Loucy (cell line): Measurements from ENCODE around the gene HIRA.

Experiments used
- CTCF ChIP-seq: fragments of 200-600 bp; sonication (generic); conservative IDR thresholded peaks from 2 replicates; pipeline ENCODE4 v1.5.1; 2014; ENCODE audit warnings: mild to moderate bottlenecking, antibody characterized with exemption, low read length
- EZH2phosphoT487 ChIP-seq: fragments of 200-600 bp; IDR thresholded peaks from 2 replicates; pipeline ENCODE4 v1.6.1; 2018; ENCODE audit warnings: antibody characterized with exemption, mild to moderate bottlenecking, moderate library complexity, borderline replicate concordance

DNA sequence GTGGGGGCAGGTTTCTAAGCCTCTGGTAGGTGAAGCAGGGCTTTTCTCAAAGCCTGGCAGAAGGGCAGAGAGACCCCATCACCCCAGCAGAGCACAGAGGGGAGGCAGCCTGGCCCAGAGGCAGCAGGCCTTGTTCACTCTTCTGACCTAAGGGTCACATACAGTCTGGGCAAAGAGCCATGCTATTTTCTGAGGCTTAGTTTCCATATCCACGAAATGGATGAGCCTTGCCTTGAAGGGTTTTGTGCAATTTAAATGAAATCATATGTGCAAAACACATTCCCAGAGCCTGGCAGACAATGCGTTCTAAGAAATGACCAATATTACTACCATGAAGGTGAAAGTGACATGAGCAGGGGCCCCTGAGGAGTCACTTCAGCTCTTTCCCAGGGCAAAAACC lies 44.5 kb downstream of the HIRA start:
- TF ChIP-seq CTCF (no peak), EZH2phosphoT487 (no peak)
